ENCODE results near the gene CLPTM1. TPM values are rescaled to one million over a fixed set of nuclear protein-coding genes. Genes with fewer than 3 reads are reported as not detected.
"Not testable (repeated sequence)": the region's sequence is repeated elsewhere in the genome, so short reads cannot be mapped to it uniquely, and the experiment has no call there.

Gene CLPTM1, protein sequence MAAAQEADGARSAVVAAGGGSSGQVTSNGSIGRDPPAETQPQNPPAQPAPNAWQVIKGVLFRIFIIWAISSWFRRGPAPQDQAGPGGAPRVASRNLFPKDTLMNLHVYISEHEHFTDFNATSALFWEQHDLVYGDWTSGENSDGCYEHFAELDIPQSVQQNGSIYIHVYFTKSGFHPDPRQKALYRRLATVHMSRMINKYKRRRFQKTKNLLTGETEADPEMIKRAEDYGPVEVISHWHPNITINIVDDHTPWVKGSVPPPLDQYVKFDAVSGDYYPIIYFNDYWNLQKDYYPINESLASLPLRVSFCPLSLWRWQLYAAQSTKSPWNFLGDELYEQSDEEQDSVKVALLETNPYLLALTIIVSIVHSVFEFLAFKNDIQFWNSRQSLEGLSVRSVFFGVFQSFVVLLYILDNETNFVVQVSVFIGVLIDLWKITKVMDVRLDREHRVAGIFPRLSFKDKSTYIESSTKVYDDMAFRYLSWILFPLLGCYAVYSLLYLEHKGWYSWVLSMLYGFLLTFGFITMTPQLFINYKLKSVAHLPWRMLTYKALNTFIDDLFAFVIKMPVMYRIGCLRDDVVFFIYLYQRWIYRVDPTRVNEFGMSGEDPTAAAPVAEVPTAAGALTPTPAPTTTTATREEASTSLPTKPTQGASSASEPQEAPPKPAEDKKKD
- total RNA-seq (2014; rRNA removed; shearing (Covaris generic)) = 12.9 and 17.3 TPM in 2 replicates

DNA sequence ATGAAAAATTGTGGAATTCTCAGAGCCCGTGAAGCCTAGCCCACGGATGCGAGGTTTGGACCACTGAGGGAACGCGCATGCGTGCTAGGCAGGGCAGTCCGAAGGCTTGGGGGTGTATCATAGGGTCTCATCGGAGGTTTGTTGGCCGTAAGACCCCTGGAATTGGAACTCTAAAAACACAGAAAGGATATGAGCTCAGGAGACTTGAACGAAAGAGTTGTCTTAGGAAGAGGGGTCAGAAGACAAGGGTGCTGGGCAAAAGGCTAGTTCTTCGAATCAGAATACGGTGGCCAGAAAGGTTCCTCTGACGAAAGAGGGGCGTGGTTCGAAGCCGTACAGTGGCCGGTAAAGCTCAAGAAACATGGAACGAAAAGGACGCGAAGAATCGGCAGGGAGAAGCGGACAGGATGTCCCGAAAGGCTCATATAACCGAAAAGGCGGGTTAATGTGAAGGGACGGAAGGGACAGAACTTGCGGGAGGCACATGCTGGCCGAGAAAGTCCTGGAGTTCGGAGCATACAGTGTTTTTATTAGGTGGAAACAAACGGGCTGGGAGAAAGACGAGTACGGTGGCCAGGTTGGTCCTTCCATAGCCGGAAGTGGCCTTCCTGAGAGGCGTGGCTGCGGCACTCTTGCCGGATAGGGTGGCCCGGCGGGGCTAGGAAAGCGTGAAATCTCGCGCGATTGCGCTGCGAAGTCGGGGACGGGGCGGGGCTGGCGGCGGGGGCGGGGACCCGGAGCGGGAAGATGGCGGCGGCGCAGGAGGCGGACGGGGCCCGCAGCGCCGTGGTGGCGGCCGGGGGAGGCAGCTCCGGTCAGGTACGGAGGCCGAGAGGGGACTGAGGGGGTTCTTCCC lies at the start of gene CLPTM1:
TSS of gene CLPTM1 (plus strand) at position 732 of the 856 bp plus-strand sequence. CDS start at position 748, 16 bp downstream.
- DNase-seq (ENCODE audit: low read depth) = peak; percentile 98

DNA sequence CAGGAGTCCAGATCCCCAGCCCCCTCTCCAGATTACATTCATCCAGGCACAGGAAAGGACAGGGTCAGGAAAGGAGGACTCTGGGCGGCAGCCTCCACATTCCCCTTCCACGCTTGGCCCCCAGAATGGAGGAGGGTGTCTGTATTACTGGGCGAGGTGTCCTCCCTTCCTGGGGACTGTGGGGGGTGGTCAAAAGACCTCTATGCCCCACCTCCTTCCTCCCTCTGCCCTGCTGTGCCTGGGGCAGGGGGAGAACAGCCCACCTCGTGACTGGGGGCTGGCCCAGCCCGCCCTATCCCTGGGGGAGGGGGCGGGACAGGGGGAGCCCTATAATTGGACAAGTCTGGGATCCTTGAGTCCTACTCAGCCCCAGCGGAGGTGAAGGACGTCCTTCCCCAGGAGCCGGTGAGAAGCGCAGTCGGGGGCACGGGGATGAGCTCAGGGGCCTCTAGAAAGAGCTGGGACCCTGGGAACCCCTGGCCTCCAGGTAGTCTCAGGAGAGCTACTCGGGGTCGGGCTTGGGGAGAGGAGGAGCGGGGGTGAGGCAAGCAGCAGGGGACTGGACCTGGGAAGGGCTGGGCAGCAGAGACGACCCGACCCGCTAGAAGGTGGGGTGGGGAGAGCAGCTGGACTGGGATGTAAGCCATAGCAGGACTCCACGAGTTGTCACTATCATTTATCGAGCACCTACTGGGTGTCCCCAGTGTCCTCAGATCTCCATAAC lies 49.6 kb upstream of the CLPTM1 start, which contains the start of gene APOE:
TSS of gene APOE (plus strand) at position 360 of the 724 bp plus-strand sequence. CDS start 829 bp downstream, outside the sequence.
- no peak for DNase-seq (ENCODE audit: low read depth)

DNA sequence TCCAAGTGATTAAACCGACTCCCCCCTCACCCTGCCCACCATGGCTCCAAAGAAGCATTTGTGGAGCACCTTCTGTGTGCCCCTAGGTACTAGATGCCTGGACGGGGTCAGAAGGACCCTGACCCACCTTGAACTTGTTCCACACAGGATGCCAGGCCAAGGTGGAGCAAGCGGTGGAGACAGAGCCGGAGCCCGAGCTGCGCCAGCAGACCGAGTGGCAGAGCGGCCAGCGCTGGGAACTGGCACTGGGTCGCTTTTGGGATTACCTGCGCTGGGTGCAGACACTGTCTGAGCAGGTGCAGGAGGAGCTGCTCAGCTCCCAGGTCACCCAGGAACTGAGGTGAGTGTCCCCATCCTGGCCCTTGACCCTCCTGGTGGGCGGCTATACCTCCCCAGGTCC lies 47.6 kb upstream of the CLPTM1 start:
- DNase-seq (ENCODE audit: low read depth) = no peak

DNA sequence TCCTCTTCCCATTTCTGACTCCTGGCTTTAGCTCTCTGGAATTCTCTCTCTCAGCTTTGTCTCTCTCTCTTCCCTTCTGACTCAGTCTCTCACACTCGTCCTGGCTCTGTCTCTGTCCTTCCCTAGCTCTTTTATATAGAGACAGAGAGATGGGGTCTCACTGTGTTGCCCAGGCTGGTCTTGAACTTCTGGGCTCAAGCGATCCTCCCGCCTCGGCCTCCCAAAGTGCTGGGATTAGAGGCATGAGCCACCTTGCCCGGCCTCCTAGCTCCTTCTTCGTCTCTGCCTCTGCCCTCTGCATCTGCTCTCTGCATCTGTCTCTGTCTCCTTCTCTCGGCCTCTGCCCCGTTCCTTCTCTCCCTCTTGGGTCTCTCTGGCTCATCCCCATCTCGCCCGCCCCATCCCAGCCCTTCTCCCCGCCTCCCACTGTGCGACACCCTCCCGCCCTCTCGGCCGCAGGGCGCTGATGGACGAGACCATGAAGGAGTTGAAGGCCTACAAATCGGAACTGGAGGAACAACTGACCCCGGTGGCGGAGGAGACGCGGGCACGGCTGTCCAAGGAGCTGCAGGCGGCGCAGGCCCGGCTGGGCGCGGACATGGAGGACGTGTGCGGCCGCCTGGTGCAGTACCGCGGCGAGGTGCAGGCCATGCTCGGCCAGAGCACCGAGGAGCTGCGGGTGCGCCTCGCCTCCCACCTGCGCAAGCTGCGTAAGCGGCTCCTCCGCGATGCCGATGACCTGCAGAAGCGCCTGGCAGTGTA lies 46.9 kb upstream of the CLPTM1 start:
- no peak for DNase-seq (ENCODE audit: low read depth)

DNA sequence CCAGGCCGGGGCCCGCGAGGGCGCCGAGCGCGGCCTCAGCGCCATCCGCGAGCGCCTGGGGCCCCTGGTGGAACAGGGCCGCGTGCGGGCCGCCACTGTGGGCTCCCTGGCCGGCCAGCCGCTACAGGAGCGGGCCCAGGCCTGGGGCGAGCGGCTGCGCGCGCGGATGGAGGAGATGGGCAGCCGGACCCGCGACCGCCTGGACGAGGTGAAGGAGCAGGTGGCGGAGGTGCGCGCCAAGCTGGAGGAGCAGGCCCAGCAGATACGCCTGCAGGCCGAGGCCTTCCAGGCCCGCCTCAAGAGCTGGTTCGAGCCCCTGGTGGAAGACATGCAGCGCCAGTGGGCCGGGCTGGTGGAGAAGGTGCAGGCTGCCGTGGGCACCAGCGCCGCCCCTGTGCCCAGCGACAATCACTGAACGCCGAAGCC lies 46.3 kb upstream of the CLPTM1 start:
- no peak for DNase-seq (ENCODE audit: low read depth)

DNA sequence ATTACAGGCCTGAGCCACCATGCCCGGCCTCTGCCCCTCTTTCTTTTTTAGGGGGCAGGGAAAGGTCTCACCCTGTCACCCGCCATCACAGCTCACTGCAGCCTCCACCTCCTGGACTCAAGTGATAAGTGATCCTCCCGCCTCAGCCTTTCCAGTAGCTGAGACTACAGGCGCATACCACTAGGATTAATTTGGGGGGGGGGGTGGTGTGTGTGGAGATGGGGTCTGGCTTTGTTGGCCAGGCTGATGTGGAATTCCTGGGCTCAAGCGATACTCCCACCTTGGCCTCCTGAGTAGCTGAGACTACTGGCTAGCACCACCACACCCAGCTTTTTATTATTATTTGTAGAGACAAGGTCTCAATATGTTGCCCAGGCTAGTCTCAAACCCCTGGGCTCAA lies 45.4 kb upstream of the CLPTM1 start:
- DNase-seq (ENCODE audit: low read depth) = no peak

DNA sequence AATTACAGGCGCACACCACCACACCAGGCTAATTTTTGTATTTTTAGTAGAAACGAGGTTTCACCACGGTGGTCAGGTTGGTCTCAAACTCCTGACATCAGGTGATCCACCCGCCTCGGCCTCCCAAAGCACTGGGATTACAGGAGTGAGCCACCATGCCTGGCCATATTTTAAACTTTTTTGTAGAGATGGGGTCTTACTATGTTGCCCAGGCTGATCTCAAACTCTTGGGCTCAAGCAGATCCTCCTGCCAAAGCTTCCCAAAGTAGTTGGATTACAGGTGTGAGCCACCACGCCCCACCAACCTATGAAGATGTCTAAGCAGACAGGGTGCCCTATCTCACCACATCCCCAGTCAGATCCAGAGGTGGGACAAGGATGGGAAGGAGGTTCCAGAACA lies 43.3 kb upstream of the CLPTM1 start:
- DNase-seq (ENCODE audit: low read depth) = not testable (repeated sequence)

DNA sequence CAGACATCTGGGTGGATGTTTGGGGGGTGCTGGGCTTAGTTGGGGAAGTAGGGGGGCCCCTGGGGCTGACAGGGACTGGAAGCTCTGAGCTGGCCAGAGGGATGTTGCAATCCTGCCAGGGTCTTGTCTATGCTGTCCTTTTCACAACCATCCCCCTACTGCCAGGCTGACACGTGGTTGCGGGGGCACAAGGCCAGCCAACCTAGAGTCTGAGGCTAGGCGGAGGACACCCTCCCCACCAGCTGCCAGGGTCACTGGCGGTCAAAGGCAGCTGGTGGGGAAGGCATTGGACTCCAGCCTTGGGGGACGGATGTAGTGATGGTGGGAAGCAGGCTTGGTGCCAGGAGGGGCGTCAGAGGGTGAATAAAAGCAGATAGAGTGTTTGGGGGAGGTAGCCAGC lies 42.3 kb upstream of the CLPTM1 start:
- DNase-seq (ENCODE audit: low read depth) = no peak

DNA sequence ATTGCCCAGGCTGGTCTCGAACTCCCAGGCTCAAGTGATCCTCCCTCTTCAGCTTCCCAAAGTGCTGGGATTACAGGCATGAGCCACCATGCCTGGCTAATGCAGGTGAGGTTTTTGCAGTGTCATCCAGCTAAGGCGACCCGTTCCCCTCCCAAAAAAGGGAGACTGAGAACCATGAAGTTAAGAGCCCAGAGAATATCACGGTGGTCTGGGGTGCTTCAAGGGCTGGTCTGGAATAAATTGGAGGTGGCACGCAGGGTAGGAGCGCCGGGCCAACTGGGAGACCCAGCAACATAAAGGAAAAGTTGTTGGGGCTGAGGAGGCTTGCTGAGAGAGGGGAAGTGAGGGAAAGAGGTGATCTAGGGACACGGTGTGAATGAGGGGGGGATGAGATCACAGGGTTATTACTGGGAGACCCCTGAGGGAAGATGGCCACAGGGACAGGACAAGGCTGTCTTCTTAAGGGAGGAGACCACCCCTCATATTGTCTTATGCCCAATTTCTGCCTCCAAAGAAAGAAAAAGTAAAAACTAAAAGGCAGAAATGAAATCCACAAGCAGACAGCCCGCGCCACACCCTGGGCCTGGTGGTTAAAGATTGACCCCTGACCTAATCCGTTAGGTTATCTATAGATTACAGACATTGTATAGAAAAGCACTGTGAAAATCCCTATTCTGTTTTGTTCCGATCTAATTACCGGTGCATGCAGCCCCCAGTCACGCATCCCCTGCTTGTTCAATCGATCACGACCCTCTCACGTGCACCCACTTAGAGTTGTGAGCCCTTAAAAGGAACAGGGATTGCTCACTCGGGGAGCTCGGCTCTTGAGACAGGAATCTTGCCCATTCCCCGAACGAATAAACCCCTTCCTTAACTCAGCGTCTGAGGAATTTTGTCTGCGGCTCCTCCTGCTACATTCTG lies 41.4 kb upstream of the CLPTM1 start:
- not testable (repeated sequence) for DNase-seq (ENCODE audit: low read depth)

DNA sequence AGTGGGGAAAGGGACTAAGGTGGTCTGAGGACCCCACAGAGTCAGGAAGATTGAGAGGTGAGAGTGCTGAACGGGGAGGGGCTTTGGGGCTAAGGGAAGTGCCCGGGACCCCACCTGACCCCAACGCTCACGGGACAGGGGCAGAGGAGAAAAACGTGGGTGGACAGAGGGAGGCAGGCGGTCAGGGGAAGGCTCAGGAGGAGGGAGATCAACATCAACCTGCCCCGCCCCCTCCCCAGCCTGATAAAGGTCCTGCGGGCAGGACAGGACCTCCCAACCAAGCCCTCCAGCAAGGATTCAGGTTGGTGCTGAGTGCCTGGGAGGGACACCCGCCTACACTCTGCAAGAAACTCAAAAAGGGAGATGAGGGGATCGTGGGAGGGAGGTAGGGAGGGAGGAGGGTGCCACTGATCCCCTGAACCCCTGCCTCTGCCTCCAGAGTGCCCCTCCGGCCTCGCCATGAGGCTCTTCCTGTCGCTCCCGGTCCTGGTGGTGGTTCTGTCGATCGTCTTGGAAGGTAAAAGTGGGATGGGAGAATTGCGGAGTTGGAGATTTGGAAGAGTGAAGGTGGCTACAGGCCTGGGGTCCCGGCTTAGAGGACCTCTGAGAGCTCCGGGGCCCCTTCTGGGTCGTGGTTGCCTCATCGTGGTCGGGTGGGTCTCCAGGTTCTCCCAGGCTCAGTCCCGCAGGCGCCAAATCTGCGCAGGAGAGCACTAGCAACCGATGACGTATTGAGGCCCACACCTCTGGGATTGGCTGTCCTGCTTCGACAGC lies 40.6 kb upstream of the CLPTM1 start, which contains the start of gene APOC1:
TSS of gene APOC1 (plus strand) at position 176 of the 774 bp plus-strand sequence. CDS start at position 460, 284 bp downstream.
- peak; percentile 89 for DNase-seq (ENCODE audit: low read depth)

DNA sequence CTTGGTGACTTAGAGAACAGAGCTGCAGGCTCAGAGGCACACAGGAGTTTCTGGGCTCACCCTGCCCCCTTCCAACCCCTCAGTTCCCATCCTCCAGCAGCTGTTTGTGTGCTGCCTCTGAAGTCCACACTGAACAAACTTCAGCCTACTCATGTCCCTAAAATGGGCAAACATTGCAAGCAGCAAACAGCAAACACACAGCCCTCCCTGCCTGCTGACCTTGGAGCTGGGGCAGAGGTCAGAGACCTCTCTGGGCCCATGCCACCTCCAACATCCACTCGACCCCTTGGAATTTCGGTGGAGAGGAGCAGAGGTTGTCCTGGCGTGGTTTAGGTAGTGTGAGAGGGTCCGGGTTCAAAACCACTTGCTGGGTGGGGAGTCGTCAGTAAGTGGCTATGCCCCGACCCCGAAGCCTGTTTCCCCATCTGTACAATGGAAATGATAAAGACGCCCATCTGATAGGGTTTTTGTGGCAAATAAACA lies 30.9 kb upstream of the CLPTM1 start:
- DNase-seq (ENCODE audit: low read depth) = no peak

DNA sequence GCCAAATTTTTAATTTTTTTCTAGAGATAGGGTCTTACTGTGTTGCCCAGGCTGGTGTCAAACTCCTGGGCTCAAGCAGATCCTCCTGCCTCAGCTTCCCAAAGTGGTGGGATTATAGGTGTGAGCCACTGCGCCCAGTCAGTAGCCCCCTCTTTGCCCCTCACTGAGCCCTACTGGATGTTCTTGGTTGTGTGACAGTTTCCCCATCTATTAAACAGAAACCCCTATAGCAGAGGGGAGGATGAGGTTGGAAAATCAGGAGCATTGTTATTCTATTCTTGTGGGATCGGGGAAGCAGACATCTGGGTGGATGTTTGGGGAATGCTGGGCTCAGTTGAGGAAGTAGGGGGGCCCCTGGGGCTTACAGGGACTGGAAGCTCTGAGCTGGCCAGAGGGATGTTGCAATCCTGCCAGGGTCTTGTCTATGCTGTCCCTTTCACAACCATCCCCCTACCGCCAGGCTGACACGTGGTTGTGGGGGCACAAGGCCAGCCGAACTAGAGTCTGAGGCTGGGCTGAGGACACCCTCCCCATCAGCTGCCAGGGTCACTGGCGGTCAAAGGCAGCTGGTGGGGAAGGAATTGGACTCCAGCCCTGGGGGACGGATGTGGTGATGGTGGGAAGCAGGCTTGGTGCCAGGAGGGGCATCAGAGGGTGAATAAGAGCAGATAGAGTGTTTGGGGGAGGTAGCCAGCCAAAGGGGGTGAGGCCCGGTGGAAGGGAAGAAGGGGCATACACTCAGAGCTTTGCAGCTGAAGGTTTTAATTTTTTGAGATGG lies 29.9 kb upstream of the CLPTM1 start:
- DNase-seq (ENCODE audit: low read depth) = peak; percentile 73

DNA sequence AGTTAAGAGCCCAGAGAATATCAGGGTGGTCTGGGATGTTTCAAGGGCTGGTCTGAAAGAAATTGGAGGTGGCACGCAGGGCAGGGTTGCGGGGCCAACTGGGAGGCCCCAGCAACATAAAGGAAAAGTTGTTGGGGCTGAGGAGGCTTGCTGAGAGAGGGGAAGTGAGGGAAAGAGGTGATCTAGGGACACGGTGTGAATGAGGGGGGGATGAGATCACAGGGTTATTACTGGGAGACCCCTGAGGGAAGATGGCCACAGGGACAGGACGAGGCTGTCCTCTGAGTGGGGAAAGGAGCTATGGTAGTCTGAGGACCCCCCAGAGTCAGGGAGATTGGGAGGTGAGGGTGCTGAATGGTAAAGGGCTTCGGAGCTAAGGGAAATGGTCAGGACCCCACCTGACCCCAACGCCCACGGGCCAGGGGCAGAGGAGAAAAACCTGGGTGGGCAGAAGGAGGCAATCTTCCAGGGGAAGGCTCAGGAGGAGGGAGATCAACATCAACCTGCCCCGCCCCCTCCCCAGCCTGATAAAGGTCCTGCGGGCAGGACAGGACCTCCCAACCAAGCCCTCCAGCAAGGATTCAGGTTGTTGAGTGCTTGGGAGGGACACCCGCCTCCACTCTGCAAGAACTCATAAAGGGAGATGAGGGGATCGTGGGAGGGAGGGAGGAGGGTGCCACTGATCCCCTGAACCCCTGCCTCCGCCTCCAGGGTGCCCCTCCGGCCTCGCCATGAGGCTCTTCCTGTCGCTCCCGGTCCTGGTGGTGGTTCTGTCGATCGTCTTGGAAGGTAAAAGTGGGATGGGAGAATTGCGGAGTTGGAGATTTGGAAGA lies 28.7 kb upstream of the CLPTM1 start:
- DNase-seq (ENCODE audit: low read depth) = peak; percentile 33

DNA sequence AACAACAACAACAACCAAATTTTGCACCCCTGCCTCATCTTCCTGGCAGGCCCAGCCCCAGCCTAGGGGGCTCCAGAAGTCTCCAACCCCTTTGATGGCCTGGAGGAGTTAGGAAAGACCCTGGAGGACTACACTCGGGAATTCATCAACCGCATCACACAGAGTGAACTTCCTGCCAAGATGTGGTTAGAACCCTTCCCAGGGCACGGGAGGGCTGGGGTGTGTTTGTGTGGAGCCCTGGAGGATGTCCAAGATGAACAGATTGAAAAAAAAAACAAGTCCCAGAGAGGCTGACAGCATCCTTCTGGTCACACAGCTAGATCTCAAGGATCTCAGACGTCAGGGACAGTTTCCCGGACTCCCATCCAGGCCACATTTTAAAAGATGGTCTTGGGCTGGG lies 27.4 kb upstream of the CLPTM1 start:
- DNase-seq (ENCODE audit: low read depth) = peak; percentile 86

DNA sequence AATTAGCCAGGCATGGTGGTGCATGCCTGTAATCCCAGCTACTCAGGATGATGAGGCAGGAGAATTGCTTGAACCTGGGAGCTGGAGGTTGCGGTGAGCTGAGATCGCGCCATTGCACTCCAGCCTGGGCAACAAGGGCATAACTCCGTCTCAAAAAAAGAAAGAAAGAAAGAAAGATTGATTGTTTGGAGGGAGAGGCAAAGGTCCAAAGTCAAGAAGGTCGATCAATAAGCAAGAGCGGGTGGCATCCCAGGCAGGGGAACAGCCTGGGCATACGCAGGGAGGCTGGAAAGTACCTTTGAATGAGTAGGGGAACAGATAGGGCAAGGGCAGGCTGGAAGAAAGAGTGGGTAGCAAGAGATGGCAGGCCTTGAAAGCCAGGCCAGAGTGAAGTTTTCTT lies 25.1 kb upstream of the CLPTM1 start:
- no peak for DNase-seq (ENCODE audit: low read depth)

DNA sequence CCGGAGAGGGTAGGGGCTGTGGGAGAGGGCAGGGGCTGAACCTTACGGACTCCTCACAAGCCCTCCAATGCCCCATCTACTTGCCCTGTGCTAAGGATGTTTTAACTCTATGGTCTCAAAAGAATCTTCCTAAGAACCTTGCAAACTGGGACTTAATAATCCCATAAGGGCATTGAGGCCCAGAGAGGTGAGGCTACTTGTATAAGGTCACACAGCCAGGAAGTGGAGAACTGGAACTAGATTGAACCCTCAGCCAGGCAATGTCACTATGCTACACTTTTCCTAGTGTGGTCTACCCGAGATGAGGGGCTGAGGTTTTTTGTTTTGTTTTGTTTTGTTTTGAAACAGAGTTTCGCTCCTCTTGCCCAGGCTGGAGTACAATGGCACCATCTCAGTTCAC lies 23.6 kb upstream of the CLPTM1 start:
- no peak for DNase-seq (ENCODE audit: low read depth)

DNA sequence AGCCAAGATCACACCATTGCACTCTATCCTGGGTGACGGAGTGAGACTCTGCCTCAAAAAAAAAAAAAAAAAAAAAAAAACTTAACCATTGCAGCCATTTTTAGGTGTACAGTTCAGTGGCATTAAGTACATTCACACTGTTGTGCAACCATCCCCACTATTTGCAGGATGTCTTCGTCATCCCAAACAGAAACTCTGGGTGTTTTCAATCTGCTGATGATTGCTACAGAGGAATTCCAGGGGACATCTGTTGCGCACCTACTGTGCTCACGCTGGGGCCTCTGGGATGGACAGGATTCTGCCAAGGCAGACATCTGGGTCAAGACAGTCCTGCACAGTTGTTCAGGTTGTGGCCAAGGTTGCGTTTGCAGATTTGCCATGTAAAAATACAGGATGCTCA lies 15.5 kb upstream of the CLPTM1 start:
- no peak for DNase-seq (ENCODE audit: low read depth)
